NCI-H1092 (cell line): ENCODE measurements around the gene CXCL5.
"Not testable (repeated sequence)": the region's sequence is repeated elsewhere in the genome, so short reads cannot be mapped to it uniquely, and the experiment has no call there.

ENCODE experiments used
- DNase-seq: peaks from one replicate; lab custom pipeline; 2025; lab: John Stamatoyannopoulos, UW

CXCL5 gene

DNA sequence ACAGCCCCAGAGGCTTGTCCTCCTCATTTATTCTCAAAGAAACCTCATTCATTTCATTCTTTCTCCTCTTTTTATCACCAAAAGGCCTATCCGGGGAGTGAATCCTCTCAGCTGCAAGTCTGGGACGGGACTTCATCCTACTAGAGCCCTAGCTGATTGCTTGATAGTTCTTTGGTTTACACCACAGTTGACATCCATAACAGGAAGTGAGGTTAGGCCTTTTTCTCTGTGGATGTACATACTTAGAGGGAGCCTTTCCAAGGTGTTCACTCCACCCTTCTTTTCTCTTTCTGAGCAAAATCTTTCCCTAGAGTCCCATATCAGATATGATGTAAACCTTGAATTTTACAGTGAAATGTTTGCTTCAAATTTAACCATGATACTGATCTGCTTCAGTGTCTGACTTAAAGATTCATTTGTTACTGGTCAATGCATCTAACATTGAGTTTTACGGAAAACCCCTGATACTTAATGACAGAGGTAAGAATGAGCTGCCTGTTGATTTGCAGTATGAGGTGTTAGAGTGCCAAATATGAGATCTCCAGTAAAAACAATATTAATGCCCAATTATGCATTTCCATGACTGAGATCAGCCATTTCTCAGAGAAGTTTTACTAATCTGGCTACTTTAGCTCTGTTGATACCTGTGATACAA is 16.8 kb upstream of the CXCL5 start:
- no peak for DNase-seq

DNA sequence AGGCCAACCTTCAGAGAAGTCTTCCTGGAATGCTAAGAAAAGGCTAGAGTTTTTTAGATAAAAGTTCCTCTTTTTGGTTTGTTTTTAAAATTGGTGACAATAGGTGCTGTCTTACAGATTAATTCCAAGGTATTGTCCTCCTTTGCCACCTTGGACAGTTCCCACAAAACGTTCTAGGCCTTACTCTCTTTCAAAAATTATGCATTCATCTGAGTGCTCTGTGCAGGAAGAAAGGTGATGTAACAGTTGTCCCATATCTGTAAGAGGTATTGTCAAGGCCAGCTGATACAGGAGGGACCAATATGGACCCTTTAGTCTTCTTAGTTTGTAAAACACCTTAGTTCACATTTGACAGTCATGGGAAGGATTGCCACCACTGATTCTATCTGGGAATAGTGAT is 15.9 kb upstream of the CXCL5 start:
- no peak for DNase-seq

DNA sequence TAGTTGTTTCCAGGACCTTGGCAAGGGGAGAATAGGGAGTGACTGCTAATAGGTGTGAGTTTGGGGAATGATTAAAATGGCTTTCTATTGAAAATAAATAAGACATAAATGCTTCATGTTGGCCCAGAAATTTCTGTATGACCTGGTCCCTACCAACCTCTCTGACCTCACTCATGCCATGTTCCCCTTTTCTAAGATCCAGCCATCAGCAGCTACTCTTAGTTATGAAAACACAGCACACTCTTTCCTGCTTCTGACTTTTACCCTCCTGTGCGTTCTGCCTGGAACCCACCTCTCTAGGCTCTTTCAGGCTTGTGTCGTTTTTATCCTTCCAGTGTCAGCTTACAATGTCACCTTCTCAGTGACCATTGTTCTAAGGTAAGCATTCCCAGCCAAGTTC is 14.8 kb upstream of the CXCL5 start:
- no peak for DNase-seq

DNA sequence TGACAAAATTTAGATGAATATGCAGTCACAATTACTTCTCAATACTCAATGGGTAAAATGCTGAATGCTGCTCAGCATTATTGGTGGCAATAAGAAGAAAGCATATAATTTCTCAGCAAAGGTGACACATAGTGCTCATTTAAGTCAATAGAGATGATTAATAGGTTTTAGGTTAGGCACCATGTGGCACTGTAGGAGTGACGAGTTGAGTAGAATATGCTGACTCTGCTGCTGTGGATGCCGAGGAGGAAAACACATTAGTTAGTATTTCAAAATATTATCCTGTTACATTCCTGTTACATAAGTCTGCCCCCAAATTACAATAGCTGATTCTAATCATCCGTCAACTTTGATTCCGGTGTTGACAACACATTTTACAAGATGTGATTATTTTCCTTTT is 13.7 kb upstream of the CXCL5 start:
- DNase-seq, result no peak

DNA sequence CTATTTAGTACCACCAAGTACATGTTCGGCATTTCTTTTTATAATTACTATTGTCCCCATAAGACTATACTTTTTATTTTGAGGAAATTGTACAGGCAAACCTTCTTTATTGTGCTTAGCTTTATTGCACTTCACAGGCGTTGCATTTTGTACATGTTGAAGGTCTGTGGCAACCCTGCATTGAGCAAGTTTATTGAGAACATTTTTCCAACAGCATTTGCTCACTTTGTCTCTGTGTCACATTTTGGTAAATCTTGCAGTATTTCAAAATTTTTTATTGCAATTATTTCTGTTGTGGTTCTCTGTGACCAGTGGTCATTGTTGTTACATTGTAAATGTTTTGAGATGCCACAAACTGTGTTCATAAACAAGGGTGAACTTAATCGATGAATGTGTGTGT is 10.8 kb upstream of the CXCL5 start:
- no peak for DNase-seq

DNA sequence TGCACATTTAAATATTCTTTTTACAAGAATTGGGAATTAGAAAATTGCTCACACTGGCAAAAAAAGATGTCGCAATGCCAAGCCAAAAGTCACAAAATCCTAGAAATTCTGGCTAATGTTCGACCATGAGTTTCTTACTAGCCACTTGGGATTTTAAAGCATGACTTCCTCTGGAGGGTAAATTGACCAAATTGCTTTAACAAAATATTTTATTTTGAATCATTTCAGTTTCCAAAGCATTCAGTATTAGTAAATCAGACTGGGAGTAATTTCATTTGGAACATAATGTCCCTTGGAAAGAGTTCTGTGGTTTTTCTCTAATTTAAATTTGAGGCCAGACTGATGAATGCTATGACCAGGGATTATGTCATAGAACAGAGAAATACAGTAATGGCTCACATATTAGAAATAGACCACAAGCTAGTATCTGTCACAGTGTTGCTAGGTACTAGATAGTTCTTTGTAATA is 7.6 kb upstream of the CXCL5 start:
- no peak for DNase-seq

DNA sequence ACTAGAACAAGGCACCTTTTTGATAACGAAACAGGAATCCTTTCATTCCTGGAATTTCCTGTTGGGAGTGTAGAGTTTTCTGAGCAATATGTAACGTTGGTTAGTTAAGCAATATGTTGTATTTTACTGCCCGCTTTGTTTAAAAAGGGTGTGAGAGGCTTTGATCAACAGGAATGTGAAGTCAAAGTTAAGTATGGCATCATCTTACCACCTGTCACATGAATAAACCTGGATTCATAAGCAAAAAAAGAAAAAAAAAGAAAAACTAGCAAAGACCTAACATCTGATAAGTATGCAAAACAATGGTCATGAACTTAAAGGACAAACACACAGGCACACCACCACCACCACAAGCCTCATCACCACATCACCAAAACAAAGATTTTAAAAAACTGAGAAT is 7.1 kb upstream of the CXCL5 start:
- no peak for DNase-seq

DNA sequence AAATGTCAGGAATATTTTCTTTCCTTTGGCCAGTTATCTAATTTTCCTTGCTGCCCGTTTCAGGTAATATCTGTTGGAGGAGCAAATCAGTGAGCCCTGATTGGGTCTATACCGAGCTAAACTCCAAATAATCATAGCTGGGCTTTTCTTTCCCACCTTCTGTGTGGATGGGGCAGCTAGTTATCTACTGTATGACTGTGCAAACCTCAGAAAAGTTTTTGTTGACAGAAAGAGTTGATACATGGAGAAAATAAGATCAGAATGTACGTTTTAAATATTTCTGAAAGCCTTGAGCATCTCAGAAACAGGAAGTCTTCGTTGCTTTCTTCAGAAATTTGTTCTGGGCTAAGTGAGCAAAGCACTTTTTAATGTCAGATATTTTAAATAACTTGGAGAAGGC is 6.2 kb upstream of the CXCL5 start:
- DNase-seq, result no peak

DNA sequence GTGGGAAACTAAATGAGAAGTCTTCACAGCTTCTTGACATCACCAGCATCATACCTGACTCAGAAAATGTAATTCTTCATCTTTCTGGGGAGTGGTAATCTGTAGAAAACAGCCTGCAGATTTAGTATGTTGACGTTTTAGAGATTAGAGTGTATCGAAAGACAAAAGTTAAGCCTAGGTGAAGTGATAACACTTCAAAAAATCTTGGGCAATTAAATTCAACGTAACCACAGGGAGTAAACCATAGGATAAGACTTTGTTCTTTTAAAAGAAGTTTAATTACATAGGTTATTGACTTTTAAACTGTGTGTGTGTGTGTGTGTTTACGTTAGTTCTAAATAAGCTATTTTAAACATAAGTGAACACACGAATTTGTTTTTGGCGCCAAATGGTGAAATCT is 1.8 kb upstream of the CXCL5 start:
- no peak for DNase-seq

DNA sequence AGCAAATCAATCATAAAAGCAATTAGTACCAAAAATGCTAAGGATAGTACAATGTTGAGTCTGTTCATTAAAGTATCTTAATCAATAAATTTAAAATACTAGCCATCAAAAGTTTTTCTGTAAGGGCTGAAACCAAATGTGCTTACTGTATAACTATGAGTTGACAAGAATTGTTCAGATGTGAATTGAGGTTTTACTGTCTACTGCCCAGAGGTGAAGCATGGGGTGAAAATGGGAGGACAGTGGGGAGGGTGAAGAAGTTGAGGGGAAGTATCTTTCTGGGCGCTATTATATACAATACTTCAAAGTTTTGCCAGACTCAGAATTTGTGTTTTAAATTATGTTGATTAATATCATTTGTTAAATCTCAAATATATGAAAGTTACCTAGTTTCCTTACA is 6.4 kb downstream of the CXCL5 start:
- DNase-seq, result no peak

DNA sequence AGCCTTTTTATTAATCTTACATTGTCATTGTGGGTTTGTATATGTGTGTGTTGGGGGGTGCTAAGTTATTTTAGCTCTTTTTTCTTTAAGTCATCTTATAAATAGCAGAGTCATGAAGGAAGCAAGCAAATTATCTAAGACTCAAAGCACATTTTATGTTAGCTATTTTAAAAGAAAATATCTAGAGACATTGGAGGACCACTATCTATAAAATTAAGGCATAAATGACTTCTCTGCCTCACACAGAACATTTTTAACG is 6.8 kb downstream of the CXCL5 start:
- DNase-seq, result no peak

DNA sequence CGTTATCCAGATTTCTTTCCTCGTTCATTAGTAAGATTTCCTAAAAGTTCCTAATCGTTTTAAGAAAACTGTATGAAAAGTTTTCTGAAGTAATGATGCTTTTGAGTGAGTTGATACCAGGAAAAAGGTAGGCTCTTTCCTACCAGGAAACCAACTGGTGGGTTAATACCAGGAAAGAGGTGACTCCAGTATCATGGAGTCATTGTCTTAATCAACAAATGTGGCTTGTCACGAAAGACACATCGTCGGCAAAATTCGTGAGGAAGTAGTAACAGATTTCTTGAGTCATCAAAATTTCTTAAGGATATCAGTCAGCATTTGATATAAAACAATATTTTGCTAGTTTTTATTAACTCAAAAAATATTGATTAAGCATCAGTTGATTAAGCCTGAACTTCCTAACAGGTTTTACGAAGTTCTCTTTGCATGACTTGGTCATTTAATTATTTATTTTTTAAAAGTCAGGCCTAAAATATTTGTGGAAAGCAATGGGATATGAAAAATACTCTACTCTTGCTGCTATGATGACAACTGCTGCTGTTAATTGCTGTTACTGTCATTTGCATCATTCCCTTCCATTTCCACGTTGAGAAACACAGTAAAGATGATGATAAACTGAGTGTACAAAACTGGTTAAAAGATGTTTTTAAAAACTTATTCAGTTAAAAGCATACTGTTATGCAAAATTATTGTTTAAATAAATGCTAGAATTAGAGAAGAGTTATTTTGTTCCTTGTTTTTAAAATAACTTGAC is 7.3 kb downstream of the CXCL5 start:
- DNase-seq, result no peak

DNA sequence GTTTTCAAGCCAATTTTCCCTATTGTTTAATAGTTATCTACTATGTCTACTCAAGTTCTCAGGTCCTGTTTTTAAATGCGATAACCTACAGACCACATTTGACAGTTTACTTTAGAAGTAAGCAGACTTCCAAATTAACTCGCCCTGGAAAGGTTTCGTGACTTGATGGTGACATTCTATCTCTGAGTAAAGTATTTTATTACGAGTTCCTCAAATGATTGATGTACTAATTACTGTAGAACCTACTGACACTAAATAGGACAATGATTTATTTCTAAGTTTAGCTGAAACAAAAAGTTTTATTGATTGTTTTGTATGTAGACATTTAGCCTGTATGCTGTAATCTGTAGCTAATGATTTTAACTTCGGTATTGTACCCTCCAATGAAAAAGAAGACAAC is 8.5 kb downstream of the CXCL5 start:
- no peak for DNase-seq

DNA sequence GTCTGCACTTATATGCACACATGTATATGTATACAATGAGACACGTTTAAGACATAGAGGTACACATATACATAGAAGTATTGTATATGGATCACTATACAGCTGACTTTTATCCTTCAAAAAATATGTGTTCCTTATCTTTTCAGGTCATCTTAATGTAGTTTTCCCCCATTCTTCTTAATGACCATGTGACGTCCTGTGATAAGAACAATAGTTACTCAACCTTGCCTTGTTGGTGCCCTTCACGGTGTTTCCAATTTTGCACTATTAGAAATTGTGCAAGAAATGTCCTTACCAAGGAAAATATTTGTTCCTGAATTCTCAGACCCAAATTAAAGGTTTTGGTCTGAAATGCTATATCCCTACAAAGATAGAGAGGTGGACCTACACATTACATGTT is 9.4 kb downstream of the CXCL5 start:
- DNase-seq, result no peak

DNA sequence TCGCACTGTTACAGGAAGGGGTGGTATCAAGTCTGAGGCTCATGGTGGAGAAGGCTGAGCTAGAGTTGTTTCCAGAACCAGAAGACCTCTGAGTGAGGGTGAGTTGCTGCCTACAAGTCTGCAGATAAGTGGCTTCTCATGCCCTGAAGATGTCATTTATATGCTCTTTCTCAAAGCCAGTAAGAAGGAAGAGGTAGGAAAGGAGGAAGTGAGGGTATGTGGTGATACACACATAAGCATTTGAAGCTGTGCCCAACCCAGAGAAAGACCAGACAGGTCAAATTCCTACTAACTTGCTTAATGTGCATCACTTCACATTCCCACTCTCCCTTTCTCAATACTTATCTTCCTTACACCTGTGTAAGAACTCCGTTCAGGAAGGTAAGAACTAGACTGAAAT is 10.4 kb downstream of the CXCL5 start, which contains the start of gene PPBP:
Gene PPBP (minus strand): TSS at position 130 of the 400 bp plus-strand sequence. CDS start 87 bp downstream, at position 43.
- no peak for DNase-seq

DNA sequence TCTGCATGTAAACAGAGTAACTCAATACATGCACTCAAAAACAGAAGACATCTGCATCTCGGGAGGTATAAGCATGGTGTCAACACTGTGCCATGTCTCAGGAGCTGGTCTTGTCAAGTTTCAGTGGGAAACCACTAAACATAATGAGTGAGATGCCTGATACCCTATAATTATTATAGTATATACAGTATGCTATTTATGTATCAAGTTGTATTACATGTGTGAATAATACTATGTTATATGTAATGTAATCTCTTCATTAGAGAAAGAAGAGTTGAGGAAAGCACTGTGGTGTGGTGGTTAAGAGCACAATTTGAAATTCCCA is 13.0 kb downstream of the CXCL5 start:
- no peak for DNase-seq

DNA sequence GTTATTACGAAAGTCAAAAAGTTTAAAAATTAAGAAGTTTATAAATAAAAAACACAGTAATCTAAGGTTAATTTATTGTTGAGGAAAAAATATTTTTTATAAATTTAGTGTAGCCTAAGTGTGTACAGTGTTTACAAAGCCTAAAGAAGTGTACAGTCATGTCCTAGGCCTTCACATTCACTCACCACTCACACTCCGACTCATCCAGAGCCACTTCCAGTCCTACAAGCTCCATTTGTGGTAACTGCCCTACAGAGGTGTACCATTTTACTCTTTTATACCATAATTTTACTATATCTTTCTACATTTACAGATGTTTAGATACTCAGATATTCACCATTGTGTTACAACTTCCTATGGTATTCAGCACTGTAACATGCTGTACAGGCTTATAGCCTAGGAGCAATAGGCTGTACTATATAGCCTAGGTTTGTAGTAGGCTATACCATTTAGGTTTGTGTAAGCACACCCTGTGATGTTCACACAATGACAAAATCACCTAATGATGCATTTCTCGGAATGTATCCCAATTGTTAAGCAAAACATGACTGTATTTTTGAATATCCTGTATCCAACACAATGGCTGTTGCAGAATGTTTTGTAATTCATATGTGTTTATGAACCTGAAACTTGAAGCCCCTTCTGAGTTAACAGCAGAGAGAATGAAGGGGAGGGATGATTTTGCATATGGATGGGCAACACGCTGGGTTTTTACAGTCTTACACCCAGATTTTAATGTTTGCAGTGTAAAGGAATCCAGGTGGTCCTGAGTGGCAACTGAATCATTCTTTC is 13.5 kb downstream of the CXCL5 start:
- no peak for DNase-seq

DNA sequence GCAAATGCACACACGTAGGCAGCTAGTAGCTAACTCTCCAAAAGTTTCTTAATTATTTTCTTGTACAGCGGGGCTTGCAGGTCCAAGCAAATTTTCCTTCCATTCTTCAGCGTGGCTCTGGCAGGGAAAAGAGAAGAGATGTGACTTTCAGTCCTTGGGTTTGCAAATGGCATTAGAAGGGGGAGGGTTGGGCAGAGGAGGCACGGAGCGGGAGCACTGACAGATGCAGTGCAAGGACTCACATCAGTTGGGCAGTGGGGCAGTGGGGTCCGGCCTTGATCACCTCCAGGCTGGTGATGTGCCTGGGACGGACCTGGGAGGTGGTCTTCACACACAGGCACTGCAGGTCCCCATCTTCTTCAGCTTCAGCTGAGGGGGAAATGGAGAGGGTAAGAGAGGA is 17.3 kb downstream of the CXCL5 start:
- DNase-seq, result not testable (repeated sequence)

DNA sequence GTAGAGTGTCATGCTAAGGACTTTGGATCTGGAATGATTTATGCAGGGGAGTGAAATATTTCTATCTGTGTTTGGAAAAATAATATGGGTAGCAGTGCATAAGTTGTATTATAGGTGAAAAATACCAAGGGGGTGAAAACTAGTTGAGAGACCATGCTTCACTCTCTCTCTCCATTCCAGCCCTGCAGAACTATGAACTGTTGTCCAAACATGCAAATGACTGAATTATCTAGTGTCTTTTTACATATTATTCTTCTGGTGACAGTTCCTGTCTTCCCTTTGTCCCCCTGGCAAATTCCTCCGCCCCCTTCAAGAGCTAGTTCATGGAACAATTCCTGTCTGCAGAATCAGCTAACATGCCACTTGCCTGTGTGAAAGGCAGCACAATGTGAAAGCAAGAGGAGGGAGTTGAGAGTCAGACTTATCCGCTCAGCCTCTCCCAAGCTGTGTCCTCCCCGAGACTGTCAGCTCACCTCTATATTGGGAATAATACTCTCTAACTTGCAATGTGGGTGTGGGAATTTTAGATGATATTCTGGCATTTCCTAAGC is 19.0 kb downstream of the CXCL5 start:
- DNase-seq, result no peak

DNA sequence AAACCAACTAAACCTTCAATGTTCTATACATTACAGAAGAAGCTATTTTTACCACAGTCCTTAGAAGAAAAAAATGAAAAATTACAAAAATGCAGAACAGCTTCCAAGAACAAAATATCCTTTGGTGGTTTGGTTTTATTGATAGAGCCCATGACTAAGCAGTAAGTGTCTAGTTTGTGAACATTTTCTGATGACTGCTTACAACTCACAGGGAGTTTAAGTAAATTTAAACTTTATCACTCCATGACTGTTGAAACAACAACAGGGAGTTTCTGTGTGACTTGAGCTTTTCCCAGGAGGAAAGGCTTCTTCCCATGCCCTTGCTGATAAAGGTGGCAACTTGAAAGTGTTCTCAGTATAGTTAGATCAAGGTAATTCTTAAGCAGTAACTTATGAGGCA is 19.6 kb downstream of the CXCL5 start:
- DNase-seq, result no peak

DNA sequence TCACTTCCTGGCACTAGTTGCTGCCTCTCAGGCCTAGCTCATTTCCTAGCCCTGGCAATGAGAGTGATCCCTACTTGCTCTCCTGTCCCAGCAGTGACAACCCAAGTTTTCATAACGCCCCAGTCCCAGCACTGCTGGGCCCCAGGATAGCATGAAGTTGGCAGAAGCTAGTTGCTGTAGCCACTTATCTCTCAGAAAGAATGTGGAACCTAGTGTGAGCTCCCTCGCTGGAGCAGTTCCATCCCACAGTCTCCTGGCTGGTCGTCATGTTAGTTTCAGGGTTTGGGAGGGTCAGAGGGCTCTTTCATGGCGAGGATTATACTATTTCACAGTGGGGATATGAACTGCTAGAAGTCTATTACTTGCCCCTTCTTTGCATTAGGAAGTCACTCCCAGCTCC is 21.8 kb downstream of the CXCL5 start:
- DNase-seq, result no peak

DNA sequence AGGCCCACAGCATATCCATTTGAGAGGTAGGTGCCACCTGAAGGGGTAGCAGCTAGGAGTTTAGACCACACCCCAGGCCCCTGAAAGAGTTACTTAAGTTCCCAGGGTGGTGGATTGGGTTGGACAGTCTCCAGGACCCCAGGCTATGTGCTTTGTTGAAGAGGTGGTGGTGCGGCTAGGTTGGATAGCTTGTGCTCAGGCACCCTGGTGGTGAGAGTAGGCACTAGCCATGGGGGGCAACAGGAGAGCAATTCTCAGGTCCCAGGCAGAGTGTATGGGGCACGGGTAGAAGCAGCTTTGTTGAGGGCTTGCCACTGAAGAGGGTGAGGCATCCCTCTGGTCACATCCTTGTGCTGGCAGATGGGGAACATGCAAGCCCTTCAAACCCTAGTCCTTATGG is 22.3 kb downstream of the CXCL5 start:
- DNase-seq, result no peak

DNA sequence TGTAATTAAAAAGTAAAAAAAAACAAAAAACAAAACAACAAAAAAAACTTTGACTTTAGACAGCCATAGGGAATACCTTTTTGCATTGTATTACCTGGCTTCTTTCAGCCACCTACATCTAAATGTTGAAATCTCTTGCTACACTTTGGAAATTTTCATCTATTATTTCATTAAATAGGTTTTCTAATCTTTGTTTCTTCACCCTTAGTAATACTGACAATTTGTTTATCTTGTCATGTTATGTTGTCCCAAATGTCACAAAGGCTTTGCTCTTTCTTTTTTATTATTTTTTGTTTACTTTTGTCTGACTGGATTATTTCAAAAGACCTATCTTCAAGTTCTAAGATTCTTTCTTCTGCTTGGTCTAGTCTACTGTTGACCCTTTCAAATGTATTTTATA is 24.1 kb downstream of the CXCL5 start:
- no peak for DNase-seq
